ENCODE results near the gene BANF2. TPM values are rescaled to one million over a fixed set of nuclear protein-coding genes. Genes with fewer than 3 reads are reported as not detected.
"Not testable (repeated sequence)": the region's sequence is repeated elsewhere in the genome, so short reads cannot be mapped to it uniquely, and the experiment has no call there.

The BANF2 gene
- total RNA-seq, 1 experiment from 2014 or later = not detected

DNA sequence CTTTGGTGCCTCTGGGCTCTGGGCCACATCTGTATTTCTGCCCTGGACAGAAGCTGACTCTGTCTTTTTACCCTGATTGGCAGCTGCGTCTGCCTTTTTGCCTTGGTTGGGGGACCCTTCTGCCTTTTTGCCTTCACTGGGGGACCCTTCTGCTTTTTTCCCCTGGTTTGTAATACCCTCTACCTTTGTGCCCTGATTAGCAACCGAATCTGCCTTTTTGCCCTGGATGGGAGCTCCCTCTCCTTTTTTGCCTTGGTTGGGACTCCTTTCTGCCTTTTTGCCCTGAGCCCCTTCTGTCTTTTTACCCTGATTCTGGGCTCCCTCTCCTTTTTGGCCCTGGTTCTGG, 41.1 kb upstream of the BANF2 start:
- peaks cover 16 to 31% of the 10 kb centered on the region in 2 experiments for H3K36me3 ChIP-seq (ENCODE audit: control insufficient read depth in 1 of 2, insufficient read depth in 2 of 2, low read length in 2 of 2)
- CTCF ChIA-PET = no interaction called here
- H3K27ac ChIP-seq (ENCODE audit: low read depth, low read length) = no peak overlapping the region
- ATAC-seq = no peak
- H3K79me2 ChIP-seq (ENCODE audit: insufficient read depth, low read length) = peaks cover 88% of the 10 kb centered on the region
- H3K4me3 ChIP-seq (replicated peaks in 1 of 2; ENCODE audit: low read depth in 1 of 2, low read length in 2 of 2) = no peak overlapping the region
- no peaks in the 10 kb centered on the region for H3K9me2 ChIP-seq (ENCODE audit: insufficient read depth)
- no peaks in the 10 kb centered on the region for H3K27me3 ChIP-seq (ENCODE audit: insufficient read depth, low read length)
- no peaks in the 10 kb centered on the region; the same call in 1 of the 2 replicates for H4K20me1 ChIP-seq (ENCODE audit: insufficient read depth)
- no peak for TF ChIP-seq POLR2AphosphoS5 (IDR thresholded peaks at IDR 0.05; ENCODE audit: low read depth, low read length)
- TF ChIP-seq ELF1 (IDR thresholded peaks at IDR 0.05; ENCODE audit: borderline replicate concordance, low read depth) = no peak
- TF ChIP-seq, protein P1, sequence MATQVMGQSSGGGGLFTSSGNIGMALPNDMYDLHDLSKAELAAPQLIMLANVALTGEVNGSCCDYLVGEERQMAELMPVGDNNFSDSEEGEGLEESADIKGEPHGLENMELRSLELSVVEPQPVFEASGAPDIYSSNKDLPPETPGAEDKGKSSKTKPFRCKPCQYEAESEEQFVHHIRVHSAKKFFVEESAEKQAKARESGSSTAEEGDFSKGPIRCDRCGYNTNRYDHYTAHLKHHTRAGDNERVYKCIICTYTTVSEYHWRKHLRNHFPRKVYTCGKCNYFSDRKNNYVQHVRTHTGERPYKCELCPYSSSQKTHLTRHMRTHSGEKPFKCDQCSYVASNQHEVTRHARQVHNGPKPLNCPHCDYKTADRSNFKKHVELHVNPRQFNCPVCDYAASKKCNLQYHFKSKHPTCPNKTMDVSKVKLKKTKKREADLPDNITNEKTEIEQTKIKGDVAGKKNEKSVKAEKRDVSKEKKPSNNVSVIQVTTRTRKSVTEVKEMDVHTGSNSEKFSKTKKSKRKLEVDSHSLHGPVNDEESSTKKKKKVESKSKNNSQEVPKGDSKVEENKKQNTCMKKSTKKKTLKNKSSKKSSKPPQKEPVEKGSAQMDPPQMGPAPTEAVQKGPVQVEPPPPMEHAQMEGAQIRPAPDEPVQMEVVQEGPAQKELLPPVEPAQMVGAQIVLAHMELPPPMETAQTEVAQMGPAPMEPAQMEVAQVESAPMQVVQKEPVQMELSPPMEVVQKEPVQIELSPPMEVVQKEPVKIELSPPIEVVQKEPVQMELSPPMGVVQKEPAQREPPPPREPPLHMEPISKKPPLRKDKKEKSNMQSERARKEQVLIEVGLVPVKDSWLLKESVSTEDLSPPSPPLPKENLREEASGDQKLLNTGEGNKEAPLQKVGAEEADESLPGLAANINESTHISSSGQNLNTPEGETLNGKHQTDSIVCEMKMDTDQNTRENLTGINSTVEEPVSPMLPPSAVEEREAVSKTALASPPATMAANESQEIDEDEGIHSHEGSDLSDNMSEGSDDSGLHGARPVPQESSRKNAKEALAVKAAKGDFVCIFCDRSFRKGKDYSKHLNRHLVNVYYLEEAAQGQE (IDR thresholded peaks at IDR 0.05; ENCODE audit: low read depth) = no peak
- no peak for TF ChIP-seq ZFX (IDR thresholded peaks at IDR 0.05)
- TF ChIP-seq POLR2A (IDR thresholded peaks at IDR 0.05; ENCODE audit: borderline replicate concordance, extremely low read depth, insufficient read depth, insufficient read length) = no peak
- TF ChIP-seq, protein P2, sequence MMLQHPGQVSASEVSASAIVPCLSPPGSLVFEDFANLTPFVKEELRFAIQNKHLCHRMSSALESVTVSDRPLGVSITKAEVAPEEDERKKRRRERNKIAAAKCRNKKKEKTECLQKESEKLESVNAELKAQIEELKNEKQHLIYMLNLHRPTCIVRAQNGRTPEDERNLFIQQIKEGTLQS (IDR thresholded peaks at IDR 0.05) = no peak
- no peak for TF ChIP-seq EZH2phosphoT487 (IDR thresholded peaks at IDR 0.05; ENCODE audit: borderline replicate concordance)
- TF ChIP-seq YY1 (IDR thresholded peaks at IDR 0.05; ENCODE audit: extremely low read depth, insufficient replicate concordance, low read depth, low read length) = no peak
- no peak for TF ChIP-seq CEBPB (IDR thresholded peaks at IDR 0.05; ENCODE audit: low read depth)
- no peak for TF ChIP-seq RAD21 (IDR thresholded peaks at IDR 0.05; ENCODE audit: low read depth)
- TF ChIP-seq SRF (IDR thresholded peaks at IDR 0.05; ENCODE audit: low read depth) = no peak
- TF ChIP-seq, protein P3, sequence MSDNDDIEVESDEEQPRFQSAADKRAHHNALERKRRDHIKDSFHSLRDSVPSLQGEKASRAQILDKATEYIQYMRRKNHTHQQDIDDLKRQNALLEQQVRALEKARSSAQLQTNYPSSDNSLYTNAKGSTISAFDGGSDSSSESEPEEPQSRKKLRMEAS (IDR thresholded peaks at IDR 0.05) = no peak
- no peak for TF ChIP-seq EGR1 (IDR thresholded peaks at IDR 0.05; ENCODE audit: low read depth)
- no peak for TF ChIP-seq EZH2 (IDR thresholded peaks at IDR 0.05)
- TF ChIP-seq JUND (IDR thresholded peaks at IDR 0.05) = no peak
- no peak for TF ChIP-seq SP1 (IDR thresholded peaks at IDR 0.05; ENCODE audit: low read depth)
- TF ChIP-seq SIN3A (IDR thresholded peaks at IDR 0.05; ENCODE audit: low read depth) = no peak
- no peak for TF ChIP-seq ZNF274 (IDR thresholded peaks at IDR 0.05; ENCODE audit: low read depth, low read length)
- H3K4me1 ChIP-seq (ENCODE audit: control insufficient read depth in 1 of 2, insufficient read depth in 2 of 2, low read length in 2 of 2) = peaks cover 0 to 18% of the 10 kb centered on the region in 2 experiments; a peak in 2 of 4 replicates
- H2AFZ ChIP-seq (ENCODE audit: low read depth, low read length, poor library complexity, severe bottlenecking) = no peak overlapping the region
- RAD21 ChIA-PET (ENCODE audit: low non-redundant PET in 1 of 2, low total read pairs in 2 of 2, uncharacterized antibody in 2 of 2, unreplicated experiment in 2 of 2) = no interaction called here
- no peak for DNase-seq (ENCODE audit: low read depth, low spot score)
- H3K9me3 ChIP-seq (ENCODE audit: control insufficient read depth in 1 of 2, insufficient read depth in 1 of 2, low read depth in 1 of 2, low read length in 2 of 2) = peaks cover 8 to 10% of the 10 kb centered on the region in 2 experiments; a peak in 1 of 4 replicates
- H3K9ac ChIP-seq (ENCODE audit: low read length) = no peak overlapping the region
- no TSS peak for BruUV-seq (replicated peaks)
- intact Hi-C loops (cut with micrococcal nuclease) = loop anchor here (5.0 kb wide), 1 partner anchor 339 kb away; no protein-coding TSS in a partner anchor
- H3K4me2 ChIP-seq (ENCODE audit: low read length) = no peak overlapping the region
- POLR2A ChIA-PET = no interaction called here

DNA sequence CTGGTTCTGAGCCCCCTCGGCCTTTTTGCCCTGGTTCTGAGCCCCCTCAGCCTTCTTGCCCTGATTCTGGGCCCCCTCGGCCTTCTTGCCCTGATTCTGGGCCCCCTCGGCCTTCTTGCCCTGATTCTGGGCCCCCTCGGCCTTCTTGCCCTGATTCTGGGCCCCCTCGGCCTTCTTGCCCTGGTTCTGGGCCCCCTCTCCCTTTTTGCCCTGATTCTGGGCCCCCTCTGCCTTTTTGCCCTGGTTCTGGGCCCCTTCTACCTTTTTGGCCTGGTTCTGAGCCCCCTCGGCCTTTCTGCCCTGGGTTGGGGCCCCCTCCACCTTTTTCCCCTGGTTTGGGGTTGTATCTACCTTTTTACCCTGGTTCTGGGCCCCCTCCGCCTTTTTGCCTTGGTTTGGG, 40.4 kb upstream of the BANF2 start:
- RAD21 ChIA-PET (ENCODE audit: low non-redundant PET in 1 of 2, low total read pairs in 2 of 2, uncharacterized antibody in 2 of 2, unreplicated experiment in 2 of 2); H3K27me3 ChIP-seq (ENCODE audit: insufficient read depth, low read length); POLR2A ChIA-PET; DNase-seq (ENCODE audit: low read depth, low spot score); CTCF ChIA-PET; H3K9me2 ChIP-seq (ENCODE audit: insufficient read depth); H3K27ac ChIP-seq (ENCODE audit: low read depth, low read length); BruUV-seq (replicated peaks); H3K4me3 ChIP-seq (replicated peaks in 1 of 2; ENCODE audit: low read depth in 1 of 2, low read length in 2 of 2); H4K20me1 ChIP-seq (ENCODE audit: insufficient read depth); H2AFZ ChIP-seq (ENCODE audit: low read depth, low read length, poor library complexity, severe bottlenecking); H3K9me3 ChIP-seq (ENCODE audit: control insufficient read depth in 1 of 2, insufficient read depth in 1 of 2, low read depth in 1 of 2, low read length in 2 of 2); H3K9ac ChIP-seq (ENCODE audit: low read length); ATAC-seq; H3K4me2 ChIP-seq (ENCODE audit: low read length): not testable (repeated sequence)
- Histone ChIP-seq H3K79me2 (ENCODE audit: insufficient read depth, low read length) (peaks cover 90% of the 10 kb centered on the region), H3K36me3 (ENCODE audit: control insufficient read depth in 1 of 2, insufficient read depth in 2 of 2, low read length in 2 of 2) (peaks cover 15 to 31% of the 10 kb centered on the region in 2 experiments), H3K4me1 (ENCODE audit: control insufficient read depth in 1 of 2, insufficient read depth in 2 of 2, low read length in 2 of 2) (peaks cover 0 to 18% of the 10 kb centered on the region in 2 experiments; a peak in 2 of 4 replicates)
- intact Hi-C loops (cut with micrococcal nuclease) = loop anchor here (5.0 kb wide), 1 partner anchor 338 kb away; no protein-coding TSS in a partner anchor

Measured in HCT116 (cell line).